HG02938 (cell line): ENCODE measurements around the gene IRAK1.
A peak's percentile ranks its signal among the peaks of the same experiment; 100 is the strongest.

Source experiments
- ATAC-seq: cut with Tn5 transposase; IDR thresholded peaks from one replicate; pipeline ENCODE4 v1.9.1; 2021; ENCODE audit warnings: mild to moderate bottlenecking, moderate library complexity; ENCODE audit not compliant: unreplicated experiment

IRAK1 gene

DNA sequence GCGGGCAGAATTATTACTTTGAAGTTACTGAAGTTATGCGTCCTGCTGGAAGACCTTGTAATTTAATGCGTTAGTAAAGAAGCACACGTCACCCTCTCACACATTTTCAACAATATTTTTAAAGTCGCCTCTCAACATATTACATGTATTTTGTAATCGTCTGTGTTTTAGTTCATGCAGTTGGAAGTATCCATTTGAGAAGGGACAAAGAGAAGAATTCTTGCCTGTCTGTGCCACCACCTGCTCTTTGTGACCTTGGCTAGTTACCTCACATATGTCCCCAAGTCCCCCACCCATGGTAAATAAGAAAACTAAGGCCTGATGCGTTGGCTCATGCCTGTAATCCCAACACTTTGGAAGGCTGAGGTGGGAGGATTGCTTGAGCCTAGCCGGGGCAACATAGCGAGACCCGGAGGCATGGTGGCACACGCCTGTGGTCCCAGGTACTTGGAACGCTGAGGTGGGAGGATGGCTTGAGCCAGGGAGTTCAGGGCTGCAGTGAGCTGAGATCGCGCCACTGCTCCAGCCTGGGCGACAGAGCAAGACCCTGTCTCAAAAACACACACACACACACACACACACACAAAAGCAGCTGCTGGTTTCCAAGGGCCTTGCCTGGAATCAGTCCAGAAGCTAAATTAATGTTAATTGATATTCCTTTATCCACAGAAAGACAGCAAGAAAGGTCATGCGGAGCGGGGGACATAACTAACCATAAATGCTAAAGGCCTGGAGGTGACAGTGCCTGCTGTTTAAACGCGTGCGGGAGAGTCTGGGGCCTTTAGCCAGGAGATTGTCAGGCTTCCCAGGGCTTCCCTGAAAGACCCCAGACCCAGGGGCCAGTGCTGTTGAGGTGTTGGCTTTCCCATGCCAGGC lies 46.3 kb downstream of the IRAK1 start:
- ATAC-seq: no peak

DNA sequence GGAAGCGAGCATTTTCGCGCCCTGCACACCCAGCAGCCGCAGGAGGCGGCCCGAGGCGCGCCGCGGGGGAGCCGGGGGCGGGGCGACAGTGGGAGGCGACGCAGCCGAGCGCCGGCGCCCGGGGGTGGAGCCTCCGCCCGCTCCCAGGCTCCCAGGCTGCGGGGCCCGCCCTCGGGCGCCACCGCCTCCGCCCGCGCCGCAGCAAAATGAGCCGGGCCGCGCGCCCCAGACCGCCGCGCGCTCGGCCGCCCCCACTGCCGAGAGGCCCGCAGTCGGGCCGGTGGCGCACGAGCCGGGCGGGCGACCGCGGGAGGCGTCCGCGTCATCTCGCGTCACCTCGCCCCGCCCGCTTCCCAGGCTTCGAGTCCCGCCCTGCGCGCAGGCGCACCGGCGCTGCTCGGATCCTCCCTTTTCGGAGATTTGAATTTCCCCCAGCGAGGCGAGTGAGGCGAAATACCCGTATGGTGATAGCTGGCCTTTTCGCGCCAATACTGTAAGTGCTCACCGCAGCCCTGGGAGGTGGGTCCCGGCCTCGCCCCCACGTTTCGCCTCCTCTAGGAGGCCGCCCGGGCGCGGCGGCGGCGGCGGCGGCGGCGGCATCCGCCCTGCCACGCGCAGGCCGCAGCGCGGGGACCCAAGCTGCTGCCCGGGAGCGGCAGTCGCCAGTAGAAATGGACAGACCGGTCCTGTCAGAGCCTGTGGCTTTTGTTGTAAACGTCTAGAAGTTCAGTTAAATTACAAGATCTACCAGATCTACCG lies 47.2 kb downstream of the IRAK1 start, which contains the start of gene TMEM187:
TSS of gene TMEM187 (plus strand) at position 387 of the 759 bp plus-strand sequence. CDS start 9,309 bp downstream, outside the sequence.
- ATAC-seq: peak; percentile 36

DNA sequence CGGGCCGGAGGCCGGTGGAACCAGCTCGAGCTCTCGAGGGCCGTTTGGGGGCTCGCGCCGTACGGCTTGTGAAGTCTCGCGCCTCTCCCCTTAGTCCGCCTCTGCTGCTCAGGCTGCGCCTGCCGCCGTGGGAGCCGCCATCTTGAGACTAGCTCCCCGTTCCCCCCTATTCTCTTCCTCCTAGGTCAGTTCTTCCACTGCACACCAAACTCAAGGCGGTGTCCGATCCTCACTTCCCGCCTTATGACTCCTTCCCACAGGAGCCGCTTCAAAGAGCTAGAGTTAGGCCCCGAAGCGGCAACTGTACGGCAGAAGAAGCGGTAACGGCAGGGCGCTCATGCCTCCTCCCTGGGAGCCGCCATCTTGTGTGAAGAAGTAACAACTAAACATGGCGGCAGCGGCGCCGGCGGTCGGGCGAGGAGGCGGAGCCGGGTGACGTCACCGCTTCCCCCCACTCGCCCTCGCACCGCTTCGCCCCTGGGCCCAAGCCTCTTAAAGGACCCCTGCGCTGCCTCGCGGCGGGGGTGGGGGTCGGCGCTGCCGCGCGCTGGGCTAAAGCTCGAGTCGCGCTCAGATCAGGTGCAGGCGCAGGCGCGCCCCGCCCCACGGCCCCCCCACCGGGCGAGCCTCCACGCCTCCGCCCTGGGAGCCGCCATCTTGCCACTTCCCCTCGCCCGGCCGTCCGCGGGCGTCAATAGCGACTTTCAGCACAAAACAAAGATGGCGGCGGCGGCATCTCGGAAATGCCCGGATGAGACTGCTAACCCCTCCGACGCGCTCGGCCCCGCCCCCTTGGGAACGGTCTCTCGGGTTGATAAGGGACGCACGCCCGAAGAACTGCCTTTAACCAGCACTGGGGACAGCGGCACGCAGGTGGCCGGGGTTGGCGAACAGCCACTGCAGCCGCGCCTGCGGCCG lies 48.0 kb downstream of the IRAK1 start, which contains the start of gene HCFC1:
TSS of gene HCFC1 (minus strand) at position 369 of the 918 bp plus-strand sequence. CDS start 978 bp downstream, outside the sequence.
- peak; percentile 43 for ATAC-seq

DNA sequence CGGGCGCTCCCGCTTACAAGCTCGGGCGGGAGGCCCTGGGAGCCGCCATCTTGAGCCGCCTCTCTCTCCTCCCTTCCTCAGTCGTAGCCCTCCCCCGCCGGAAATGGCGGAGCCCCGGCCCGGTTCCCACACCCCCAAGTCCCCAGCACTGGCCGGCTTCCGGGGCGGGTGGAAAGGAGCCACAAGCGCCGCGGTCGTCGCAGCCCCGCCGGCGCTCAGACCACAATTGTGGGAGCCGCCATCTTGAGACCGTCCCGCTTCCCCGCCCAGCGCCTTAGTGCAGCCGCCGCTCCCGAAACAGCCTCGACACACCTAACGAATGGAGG lies 48.6 kb downstream of the IRAK1 start:
- peak; percentile 26 for ATAC-seq

DNA sequence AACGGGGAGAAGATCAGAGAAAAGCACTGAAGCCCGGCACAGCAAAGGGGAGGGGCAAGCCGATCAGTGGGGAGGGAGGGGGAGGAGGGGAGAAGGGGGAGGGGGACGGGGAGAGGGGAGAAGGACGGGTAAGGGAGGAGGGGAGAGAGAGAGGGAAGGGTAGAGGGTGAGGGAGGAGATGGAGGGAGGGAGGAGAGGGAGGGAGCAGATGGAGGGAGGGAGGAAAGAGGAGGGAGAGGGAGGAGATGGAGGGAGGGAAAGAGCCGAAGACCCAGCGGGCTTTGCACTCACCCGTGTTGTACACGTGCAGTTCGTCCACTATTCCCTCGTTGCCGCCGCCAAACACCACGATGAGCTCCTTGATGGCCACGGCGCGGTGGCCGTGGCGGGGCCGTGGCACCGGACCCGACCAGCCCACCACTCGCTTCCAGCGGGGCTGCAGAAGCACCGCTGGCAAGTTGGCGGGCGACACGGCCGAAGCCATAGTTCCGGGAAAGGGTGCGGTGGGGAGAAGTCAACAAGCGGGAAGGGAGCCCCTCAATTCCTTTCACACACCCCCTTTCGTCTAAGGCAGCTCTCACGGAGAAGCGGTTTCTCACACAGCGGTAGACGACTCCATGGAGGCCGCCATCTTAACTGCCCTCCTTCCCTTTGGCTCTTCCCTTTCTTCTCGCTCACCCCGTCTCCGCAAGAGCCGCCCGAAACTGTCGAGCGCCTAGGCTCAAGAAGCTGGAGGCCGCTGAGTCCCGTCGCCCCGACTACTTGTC lies 49.2 kb downstream of the IRAK1 start:
- ATAC-seq: peak; percentile 6

DNA sequence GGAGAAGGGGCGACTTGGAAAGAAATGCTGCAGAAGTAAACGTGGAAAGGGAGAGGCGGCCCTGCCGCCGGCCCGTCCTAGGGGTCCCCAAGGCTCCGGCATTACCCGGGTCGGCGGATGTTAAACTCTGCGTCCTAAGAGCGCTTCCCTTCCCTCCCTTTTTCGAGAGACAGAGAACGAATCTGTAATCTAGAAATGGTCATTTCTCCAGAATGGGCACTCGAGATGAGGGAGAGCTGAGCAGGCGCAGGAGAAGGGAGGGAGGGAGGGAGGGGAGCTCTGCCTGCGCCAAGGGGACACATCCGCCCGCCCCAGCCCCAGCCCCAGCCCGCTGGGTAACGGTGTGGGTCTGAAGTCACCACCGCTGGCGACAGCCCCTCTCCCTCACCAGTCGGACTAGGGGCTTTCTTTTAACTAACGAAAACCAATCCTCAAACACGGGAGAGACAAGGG lies 49.8 kb downstream of the IRAK1 start:
- no peak for ATAC-seq

DNA sequence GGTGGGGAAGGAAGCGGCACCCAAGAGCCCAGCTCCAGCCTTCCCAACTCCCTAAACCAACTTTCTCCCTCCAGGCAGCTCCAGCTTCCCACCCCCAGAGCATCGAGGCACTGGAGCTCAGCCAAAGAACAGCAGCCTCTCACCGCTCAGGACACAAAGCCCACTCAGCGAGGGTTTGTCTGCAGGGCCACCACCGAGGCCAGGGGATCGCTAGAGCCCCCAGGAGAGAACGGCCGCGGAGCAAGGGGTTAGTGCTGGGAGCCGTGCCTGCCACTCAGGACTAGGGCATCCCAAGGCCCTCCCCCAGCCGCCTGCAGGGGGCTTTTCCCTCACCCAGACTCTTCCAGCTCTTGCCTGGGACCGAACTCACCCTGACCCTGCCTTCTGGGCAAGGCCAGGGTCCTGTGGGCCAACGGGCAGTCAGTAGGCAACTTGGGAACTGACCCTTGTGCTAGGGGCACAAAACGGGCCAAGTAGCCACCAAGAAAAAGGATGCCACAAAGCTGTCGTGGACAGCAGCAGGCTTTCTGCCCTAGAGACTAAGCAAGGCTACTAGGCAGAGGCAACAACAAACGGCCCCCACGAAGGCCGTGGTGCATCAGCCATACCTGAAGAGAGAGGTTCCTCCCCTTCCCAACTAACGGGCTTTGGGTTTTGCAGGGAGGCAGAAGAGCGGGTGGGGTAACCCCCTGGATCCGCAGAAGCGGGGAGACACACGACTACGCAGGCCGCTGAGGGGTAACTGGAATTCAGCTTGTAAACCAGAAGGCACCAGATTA lies 50.4 kb downstream of the IRAK1 start:
- no peak for ATAC-seq

DNA sequence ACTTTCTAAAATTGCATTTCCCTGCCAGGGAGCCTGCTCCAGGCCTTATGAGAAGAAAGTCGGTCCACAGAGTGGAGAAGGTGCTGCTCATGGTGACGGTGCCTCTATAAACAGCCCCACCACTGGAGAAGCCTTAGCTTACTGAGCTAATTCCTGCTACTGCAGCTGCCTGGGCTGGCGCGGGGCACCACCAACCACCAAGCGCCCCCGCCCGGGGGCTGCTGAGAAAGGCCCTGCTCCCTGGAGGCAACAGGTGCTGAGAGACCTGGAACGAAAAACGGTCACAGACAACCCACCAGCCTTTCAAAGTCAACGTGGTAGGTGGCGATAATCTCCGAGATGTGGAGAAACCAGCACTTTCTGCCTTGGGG lies 51.0 kb downstream of the IRAK1 start:
- no peak for ATAC-seq

DNA sequence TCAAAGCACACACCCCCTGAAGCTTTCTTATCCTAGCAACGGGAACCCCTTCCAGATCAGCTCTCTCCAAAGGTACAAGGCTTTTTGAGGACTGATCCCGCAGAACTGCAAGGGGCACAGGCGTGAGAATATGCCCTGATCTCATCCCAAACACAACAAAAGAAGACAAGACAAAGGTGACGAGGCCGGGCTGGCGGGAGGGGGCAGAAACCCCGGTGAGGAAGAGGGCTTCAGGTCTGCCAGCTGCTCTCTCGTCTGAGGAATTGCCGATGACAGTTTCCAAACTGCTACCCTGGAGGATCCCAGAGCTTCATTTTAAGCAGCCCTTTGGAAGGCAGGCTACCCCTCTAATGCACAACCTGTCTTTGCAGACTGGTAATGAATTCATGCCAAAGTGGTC lies 51.4 kb downstream of the IRAK1 start:
- no peak for ATAC-seq

DNA sequence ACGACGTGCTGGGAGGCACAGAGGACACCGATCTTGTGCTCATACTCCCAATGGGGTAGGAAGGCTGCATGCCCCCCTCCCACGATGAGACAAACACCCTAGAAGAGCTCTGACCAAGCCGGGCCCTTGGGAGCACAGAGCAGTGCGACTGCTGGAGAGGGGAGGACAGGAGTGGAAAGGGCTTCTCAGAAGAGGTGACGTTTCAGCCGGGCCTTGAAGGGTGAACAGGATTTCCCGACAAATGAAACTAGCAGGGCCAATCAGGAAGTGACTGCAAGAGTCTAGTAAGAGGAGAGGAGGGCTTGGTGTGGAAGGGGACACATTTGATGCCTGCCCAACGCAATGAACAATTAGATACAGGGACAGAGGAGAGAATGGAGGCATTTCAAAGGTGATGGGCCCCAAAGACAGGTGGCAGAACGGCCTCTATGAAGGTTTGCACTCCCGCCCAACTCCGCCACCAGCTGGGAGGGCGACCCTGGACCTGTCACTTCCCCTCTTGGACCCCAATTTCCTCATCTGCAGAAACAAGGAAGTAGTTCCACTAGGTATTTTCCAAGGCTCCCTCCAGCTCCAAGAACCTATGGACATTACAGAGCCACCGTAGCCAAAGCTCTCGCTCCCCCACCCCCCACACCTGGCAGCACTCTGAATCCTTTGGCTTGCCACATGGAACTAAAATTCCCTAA lies 52.0 kb downstream of the IRAK1 start:
- ATAC-seq: no peak

DNA sequence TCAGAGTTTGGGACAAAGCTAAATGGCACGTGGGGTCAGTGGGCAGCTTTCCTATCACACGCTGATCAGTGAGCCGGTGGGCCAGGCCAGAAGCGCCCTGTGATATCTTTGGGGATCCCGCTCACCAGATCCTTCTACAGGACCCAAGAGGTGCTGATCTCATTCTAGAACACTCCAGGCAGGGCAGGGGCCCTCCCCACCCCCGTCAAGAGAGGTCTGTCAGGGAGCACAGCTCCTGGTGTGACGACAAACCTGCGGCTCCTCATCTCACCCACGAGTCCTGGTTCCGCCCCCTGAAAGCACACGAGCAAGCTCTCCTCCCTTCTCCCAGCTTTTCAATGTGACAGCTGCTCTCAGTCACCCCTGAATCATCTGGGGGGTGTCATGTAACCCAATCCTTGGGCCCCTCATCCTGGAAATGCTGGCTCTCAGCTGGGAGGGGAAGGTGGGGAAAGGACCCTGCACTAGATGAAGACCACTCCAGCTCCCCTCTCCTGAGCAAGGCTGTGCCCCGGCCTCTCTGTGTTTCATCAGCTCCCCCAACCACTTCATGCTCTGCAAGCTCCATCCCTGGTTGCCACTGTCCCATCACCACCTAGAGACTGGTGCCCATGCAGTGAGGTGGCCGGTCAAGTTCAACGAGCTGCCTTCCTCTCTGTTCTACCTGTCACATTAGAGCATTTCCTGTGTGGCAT lies 52.7 kb downstream of the IRAK1 start:
- no peak for ATAC-seq

DNA sequence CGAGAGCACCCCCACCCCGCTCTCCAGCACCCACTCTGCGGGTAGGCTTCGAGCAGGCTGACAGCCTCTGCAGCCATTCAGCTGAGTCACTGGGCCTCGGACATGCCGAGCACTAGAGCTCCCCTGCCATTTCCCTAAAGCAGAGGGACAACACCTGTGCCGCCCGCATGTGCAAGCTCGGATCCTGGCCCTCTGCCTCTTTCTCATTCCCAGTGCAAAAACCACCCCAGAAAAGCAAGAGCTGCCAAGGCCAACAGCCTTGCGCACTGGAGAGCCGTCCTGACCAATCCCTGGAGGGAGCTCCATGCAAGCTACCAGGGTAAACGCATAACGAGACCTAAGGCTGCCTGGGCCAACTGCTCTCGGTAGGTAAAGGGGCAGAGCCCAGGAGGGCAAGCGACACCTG lies 53.4 kb downstream of the IRAK1 start:
- ATAC-seq: no peak

DNA sequence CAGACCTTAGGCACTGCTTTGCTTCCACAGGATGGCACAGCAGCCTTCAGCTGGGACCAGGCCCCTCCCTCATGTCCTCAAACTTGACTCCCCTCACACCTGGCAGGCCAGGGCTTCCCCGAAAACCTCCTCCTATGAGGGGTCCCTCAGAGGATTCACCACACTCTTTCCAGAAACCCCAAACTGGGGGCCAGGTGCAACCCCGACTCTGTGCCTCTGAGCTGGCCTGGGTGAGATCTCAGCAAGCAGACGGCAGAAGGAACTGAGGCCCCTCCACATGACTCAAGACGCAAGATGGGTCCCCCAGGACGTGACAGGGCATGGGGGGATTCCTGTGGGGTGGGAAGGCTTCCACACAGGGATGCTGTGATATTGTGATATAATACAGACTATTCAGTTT lies 54.3 kb downstream of the IRAK1 start:
- ATAC-seq: no peak

DNA sequence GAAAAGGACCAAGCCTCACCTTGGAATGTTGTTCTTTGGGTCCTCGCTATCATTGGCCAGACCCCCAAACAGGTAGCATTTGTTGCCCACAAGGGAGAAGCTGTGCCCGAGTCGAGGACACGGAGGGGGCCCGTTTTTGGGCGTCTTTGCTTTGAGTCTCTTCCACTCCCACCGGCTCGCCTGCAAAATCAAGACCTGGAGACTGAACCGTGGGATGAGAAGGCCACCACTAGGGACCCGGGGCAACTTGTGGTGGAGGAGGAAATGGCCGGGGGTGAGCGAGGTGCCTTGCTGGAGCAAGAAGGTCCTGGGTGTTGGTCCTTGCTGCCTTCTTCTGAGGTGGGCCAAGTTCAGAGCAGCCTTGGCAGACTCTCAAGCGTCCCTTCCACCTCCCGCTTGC lies 55.6 kb downstream of the IRAK1 start:
- ATAC-seq: no peak

DNA sequence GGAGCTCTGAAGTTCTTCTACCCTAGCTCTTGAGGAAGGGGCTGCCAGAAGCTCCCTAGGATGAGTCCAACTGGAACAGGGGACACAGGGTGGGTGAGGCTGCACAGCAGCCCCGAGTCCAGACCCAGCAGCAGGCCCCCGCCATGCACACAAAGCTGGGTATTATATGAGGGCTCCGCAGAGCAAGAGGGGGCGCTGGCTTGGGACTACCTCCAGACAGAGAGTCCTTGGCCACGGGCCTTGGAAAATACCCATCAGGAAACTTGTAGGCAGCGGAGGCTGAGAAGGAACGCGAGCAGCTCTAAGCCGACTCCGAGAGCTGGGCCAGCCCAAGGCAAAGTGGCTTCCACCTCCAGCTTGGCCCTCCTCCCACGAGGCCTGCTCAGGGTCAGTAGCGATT lies 56.2 kb downstream of the IRAK1 start:
- no peak for ATAC-seq

DNA sequence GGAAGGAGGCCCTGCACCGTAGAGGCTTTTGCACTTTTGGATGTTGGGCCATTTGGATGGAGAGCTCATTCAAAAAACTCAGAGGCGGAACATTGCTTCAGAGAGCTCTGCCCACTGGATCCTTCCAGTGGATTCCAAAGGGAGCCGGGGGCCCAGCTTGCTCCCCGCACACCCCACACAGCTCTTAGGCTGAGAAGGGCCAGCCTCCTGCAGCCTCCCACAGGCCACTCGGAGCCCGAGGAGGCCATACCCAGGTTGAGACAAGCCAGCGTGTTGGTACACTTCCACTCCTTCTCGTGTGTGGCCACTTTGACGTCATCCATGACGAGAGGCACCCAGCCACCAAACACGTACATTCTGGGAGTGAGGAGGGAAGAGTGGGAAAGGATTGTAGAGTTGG lies 58.4 kb downstream of the IRAK1 start:
- no peak for ATAC-seq

DNA sequence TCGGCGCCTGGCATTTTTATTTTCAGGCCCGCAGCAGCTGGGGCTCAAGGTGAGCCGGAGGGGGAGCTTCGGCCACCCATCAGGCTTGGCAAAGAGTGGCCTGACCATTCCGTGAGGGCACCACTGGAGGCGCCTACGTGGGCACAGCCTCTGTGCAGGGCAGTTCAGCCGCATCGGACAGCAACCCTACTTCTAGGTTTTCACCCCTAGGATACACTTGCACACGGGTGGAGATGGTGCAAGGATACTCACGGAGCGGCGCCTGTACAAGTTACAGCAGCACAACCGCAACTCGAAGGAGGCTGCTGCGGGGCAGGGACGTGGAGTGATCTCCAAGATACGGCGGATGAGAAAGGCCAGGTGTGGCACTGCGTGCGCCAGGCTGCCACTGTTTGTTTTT lies 58.9 kb downstream of the IRAK1 start:
- no peak for ATAC-seq
